GM18861 (cell line): ENCODE results near the gene GAB4.

Experiments
- ATAC-seq: cut with Tn5 transposase; IDR thresholded peaks from one replicate; pipeline ENCODE4 v1.9.1; 2021; ENCODE audit not compliant: unreplicated experiment

Gene GAB4

DNA sequence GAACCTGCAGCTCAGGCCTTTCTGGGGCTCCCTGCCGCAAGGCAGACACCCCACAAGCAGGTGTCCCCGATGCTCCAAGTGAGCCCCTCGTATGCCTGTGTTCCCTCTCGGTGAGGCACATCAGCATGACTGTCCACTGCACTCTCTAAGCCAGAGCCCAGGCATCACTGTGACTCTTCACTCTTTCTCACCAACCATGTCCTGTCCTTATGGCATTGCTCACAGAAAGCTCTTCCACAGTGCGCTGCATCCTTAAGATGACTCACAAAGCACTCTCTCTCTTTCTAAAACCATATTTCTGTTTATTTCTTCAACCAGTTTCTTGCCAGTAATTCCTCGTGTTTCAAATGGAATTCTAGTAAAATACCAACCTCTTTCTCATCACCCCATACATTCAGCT, 18.1 kb downstream of the GAB4 start:
- no peak for ATAC-seq

DNA sequence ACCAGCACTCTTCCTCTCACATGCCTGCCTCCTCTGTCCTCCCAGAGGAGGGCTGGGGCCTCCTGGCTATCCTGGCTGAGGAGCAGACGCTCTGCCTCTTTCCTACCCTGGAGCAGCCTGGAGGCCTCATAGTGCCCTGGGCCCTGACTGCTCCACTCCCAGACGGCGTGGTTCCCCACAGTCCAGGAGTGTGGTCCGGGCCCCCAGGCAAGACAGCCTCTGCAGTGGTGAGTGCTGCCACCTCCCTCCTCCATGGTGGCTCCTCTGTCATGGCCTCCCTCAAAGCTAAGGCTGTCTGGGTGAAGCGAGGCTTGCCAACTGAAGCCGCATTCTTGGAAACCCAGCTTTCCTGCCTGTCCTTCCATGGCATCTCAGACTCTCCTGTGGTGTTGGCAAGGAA, 19.8 kb downstream of the GAB4 start:
- no peak for ATAC-seq

DNA sequence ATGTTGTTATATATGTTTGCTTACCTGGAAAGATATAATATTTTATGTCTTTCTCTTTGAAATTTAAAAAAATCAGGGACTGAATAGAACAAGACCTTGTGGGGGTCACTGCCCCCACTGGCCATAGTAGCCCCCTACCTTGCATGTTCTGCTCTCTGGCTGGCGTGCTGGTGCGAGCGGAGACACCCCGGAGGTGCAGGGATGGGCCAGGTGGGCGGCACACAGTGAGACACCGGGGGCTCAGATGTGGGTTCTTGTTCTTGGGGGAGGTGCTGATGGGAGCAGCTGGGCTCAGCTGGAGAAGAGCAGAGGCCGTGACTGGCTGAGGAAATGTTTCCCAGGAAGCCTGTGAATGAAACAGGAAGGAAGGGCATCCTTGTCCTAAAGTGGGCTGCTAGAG, 20.2 kb downstream of the GAB4 start:
- no peak for ATAC-seq

DNA sequence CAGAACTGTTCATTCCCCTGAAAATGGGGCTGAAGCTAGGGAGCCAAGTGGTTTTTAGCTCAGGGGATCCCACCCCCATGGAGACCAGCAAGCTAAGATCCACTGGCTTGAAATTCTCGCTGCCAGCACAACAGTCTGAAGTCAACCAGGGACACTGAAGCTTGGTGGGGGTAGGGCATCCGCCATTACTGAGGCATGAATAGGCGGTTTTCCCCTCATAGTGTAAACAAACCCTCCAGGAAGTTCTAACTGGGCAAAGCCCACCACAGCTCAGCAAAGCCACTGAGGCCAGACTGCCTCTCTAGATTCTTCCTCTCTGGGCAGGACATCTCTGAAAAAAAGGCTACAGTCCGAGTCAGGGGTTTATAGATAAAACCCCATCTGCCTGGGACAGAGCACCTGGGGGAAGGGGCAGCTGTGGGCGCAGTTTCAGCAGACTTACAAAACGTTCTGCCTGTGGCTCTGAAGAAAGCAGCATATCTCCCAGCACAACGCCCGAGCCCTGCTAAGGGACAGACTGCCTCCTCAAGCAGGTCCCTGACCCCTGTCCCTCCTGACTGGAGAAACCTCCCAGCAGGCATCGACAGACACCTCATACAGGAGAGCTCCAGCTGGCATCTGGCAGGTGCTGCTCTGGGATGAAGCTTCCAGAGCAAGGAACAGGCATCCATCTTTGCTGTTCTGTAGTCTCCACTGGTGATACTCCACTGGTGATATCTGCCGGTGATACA, 32.7 kb downstream of the GAB4 start:
- no peak for ATAC-seq

DNA sequence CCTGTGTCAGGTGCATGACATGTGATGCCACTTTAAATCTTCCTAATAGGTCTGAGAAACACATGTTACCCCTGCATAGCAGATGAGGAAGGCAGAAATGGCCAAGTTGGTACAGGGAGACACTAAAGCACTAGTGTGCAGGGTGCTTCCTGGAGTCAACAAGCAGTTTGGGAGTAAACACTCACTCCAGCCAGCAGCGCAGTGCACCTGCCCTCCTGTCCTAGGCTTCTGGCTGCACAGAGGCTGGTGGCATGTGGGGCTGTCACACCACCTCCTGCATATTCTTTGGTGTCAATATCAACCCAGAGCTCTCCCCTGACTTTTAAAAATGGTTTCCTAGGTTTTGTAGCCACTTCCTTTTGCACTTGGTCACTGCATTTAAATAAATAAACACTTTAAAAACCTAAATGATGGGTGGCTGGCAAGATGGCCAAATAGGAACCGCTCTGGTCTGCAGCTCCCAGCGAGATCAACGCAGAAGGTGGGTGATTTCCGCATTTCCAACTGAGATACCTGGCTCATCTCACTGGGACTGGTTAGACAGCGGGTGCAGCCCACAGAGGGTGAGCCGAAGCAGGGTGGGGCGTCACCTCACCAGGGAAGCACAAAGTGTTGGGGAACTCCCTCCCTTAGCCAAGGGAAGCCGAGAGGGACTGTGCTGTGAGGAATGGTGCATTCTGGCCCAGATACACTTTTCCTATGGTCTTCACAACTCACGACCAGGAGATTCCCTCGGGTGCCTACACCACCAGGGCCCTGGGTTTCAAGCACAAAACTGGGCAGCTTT, 33.5 kb downstream of the GAB4 start:
- ATAC-seq = no peak

DNA sequence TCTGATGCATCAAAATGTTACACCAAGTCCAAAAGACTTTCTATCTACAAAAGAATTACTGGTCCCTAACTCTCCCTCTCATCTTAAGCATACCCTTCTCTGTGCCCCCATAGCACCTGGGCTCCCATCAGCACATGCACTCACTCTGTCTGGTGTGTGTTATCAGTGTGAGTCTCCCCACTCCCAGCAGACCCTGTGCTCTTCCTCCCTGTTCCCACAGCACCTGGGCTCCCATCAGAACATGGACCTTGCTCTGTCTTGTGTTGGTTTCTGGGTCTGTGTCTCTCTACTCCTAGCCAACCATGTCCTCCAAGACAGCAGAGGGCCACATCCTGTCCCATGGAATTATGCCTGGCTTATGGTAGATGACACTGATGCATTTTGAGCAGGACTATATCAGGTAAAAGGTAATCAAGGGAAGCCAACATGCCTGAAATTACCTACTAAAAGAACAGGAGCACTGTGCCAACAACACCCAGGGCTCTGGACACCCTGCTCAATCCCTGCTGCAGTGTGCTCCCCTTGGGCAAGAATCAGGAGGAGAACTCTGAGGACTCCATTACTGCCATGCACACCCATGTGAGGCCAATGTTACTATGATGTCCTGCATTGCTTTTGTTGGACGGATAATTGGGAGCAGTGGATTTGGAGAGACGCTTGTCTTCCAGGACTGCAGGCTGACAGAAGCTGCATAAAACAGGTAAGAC, 34.3 kb downstream of the GAB4 start:
- no peak for ATAC-seq

DNA sequence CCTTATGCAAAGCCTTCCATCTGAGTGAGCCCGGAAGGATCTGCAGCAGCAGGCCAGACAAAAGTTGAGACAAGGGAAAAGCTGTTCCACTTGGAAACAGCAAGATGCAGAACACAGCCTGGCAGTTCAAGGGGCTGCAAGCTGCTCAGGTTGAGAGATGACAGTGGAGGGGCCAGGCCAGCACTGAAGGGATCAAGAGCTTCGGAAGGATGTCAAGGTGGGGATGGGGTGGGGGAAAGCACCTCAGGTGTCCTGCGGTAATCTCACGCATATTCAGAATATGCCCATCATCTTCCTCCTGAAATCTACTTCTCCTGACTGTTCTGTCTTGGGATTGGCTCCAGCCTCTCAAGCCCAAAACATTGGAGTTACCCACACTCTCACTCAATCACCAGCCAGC, 35.7 kb downstream of the GAB4 start:
- ATAC-seq = no peak

DNA sequence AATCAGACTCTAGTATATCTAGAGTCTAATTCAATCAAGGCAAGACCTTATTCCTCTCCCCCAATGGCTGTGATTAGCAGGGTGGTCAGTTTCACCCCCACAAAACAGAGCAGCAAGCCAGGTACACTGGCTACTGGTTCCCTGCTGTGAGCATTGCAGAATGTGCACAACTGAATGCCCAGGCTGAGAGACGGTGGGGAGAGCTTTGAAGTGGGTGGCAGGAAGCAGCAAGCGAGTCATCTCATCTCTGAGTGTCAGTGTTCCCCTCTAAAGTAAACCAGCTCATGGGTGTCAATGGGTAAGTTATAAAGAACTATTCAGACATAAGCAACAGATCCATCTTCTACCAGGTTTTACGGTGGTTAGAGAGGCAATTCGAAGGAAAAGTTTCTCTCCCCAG, 37.6 kb downstream of the GAB4 start:
- ATAC-seq = no peak

DNA sequence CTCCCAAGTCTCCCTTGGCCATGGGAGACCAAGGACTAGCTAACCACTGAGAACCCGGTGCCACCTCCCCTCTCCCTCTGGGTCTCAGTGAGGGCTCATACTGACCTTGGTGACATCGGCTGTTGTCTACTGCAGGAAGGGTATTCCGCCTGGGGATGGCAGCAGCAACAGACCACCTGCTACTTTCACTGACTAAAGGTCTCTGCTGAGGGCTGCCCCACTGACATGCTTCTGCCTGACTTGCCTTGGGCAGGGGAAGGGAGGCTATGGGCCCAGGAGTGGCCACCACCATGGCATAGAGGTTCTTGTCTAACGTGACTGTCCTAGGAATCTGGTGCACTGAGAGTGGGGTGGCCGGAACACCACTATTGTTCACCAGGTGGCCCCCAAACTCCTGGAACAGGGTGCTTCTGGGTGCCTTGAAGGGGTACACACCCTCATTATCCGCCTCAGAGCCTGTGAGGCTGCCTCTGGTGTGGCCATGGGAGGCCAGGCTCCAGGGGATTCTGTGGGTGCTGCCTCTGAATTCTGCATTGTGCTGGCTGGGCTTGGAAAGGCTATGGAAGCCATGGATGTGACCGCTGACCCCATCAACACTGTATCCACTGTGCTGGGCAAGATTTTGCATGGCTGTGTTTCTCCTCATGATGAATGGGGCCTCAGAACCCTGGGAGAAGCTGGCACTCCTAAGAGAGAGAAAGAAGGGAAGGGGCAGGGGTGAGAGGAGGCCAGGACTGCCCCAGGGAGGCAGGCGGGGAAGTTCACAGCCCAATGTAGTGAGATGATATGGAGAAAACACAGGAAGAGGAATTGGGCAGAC, 38.3 kb downstream of the GAB4 start:
- ATAC-seq = no peak

DNA sequence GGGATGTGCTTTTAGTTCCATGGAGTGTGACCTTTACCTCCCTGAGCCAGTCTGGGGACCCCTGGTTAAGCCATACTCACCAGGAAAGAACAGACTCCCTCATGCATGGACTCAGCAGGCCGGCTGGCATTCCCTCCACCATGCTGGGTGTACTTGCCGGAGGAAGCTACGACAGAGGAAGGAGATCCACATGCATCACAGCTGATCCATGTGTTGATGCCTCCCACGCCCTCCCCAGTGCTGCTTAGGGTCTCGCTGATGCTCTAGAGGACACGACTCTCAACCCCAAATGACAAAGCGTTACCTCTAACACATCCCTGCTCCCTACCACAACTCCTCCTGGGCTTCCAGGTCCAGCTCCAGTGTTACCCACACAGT, 39.8 kb downstream of the GAB4 start:
- no peak for ATAC-seq

DNA sequence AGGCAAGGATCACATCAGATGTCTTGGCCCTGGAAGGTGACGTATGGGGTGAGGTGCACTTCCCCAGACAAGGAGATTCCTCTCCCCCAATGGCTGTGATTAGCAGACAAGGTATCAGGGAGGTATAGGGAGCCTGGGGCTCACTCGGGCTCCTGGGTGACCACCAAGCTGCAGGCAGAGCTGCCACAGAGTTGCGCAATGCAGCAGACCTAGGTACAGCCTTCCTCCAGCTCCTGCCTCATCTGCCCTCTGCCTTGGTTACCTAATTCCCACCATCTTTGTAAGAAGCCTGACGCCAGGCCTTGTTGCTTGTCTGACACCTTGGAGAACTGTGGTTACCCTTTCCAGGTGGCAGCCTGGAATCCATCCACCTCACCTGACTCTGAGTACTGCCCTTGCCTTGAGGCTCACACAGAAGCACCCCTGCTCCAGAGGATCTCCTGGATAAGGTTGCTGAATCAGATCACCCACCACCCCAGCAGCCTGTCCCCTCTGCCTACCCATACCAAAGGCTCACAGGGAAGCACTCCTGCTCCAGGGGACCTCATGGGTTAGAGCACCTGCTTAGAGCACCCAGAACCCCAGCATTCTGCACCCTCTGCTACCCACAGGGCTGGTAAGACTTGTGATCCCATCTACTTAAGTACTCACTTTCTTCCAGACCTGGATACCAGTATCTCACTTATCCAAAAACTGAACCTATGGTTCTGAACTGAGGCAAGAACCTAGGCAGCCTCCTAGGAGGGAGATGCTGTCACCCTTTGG, 40.4 kb downstream of the GAB4 start:
- no peak for ATAC-seq

DNA sequence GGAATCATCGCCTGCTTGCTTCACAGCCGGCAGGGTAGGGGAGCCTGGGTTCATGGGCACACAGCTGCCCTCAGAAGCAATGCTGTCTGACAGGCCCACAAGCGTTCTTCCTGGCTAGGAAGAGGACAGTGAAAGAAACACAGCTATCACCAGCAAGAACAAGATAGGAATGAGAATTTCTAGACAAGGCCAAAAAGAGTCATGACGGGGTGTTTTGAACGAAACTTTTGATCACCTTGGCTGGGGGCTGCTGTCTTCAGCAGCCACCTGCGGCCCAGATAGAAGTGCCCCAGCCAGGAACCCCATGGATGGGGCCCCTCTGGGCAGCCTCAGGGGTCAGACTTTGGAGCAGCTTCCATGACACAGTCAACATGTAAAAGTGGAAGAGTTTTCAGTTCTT, 41.8 kb downstream of the GAB4 start:
- ATAC-seq = no peak

DNA sequence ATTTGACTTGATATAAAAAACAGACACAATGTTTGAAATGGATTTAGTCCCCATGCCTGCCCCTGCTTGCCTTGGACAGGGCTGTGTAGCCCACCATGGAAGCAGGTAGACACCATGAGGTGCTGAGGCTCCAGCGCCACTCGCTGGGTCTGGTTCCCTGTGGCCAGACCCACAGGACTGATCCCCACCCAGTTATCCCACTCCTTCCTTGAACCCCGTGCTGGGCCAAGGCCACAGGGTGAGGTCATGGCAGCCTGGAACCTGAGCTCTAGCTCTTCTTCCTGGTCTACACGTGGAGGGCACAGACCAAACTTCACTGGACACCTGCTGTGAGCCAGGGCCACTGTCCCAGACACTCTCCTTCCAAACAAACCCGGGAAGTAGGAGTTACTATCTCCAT, 42.5 kb downstream of the GAB4 start:
- ATAC-seq = no peak

DNA sequence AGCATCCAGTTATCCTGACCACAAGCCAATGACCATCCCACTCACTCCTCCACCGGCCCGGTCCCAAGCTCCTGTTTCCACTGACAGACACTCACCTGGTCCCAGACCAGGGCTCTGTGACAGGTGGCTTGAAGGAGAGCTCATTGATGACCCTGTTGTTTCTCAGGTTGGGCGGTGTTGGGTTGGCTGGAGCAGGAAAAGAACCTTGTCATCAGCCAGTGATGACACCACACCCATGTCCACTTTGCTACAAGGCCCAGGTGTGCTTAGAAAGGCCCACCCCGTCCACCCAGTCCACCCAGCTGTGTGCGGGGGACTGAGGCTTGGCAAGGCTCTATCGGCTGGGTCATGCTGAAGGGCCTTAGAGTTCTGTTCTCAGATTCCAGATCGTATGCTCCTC, 42.9 kb downstream of the GAB4 start:
- no peak for ATAC-seq

DNA sequence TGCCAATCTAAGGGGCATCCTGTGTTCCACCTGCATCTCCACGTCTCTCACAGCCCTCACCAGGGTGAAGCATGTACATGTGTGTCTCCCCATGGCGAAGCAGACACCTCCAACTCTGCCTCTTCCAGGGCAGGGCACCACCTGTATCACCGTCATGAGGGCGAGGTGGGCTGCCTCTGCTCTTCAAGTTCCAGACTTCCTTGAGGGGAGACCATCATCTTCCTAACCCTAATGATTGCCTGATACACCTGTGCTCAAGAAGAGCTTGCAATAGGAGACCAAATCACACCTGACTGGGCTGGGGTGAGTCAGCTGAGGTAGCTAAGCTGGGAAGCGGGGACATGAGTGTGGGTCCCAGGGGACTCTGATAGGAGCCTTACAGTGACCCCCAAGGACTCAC, 43.7 kb downstream of the GAB4 start:
- ATAC-seq = no peak

DNA sequence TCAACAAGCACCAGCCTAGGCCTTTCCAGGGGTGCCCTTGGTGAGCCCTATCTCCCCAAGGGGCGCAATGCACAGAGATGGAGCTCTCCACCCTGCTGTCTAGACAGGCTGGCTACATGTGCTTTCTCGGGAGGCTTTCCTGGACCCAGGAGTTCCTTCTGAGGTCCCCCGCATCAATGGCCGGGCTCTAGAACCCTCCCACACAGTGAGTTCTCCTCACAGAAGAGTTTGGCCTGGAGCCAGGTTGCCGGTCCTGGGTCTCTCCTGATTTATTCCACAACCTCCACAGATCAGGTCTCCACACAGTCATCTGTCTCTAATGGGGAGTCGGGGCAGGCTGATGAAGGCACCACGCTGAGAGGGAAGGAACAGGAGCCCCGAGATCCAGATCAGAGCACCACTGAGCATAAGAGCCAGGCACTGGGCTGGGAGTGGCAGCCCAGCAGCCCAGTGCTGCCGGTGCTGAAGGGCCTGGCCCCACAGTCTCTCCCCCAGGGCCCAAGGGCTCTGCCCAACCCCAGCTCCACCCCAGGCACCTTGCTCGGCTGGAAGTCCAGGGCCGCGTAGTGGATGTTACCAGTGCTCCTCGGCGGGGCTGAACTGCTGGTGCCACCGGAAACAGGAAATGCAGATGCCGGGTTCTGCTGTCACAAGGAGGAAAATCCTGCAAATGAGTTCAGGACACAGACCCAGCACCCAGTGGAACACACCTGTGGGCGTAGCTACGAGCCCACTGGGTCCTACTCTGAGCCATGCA, 44.7 kb downstream of the GAB4 start:
- ATAC-seq = no peak

DNA sequence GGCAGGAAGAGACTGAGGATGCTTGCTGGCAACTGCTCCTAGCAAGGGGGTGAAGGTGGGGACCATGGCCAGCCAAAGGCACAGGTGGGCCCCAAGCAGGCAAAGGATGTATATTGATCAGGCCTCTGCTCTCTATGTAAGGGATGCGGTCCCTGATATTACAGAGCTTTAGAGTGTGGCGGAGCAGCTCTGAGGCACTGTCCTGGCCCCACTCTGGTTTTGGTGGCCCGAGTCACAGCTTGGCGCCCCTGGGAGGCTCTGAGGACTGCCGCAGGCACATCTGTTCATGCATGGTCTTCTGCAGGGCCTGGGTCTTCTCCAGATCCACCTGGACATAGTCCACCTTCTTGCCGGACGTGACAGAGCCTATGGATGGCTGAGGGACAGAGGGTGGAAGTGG, 45.5 kb downstream of the GAB4 start:
- ATAC-seq = no peak

DNA sequence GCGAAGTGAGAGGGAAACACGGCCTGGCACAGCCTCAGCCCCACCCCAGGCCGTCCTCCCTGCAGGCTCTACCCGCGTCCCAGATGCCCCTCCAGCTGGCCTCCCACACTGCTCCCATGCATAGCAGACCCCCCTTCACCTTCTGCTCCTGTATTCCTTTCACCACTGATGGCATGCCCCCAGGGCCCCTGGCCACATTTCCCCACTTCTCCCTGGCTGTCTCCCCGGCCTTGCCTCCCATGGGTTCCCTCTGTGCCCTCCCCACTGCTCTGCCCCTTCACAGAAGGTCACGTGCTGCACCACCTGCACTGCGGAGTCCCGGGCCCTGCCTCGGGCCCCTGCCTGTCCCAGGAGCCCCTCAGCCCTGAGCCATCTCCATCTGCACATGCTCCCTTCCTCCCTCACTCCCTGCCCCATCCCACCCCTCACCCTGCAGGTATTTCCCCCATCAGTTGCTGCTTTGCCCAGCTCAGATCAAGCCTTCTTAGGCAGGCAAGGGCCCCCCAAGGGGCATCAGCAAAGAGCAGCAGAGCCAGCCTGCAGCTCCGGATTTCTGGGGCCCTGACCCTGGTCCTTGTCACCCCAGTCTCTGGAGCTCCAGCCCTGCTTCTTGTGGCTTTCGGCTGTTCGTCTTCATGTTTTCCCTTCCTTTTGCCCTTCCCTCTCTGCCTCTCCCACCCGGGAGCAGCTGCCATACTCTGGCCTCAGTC, 46.4 kb downstream of the GAB4 start:
- no peak for ATAC-seq

DNA sequence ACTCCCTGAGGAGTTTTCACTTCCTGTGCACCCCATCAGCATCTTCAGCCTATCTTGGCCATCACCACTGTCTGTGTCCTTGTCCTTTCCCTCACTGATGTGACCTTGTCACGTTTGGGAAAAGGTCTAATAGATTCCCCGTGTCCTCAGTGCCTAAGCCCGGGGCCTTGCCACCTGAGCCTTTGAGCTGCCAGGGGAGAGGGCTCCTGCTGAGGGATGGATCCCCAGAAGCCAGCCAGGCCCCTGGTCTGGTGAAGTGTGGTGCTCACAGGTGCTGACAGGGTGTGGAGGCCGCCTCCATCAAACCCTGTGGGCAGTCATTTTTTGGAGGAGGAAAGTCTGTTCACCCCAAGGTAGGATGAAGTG, 47.2 kb downstream of the GAB4 start:
- no peak for ATAC-seq
